ENCODE measurements around the gene PCYT2. TPM values are rescaled to one million over a fixed set of nuclear protein-coding genes. Genes with fewer than 3 reads are reported as not detected.

The PCYT2 gene
- total RNA-seq, 1 donor, result 67.0 TPM

- H3K27me3 ChIP-seq (ENCODE audit: insufficient read depth, low read length), result no peaks in the 10 kb centered on the region
- no peaks in the 10 kb centered on the region for H3K36me3 ChIP-seq (ENCODE audit: insufficient read depth, low read length)
- H3K4me3 ChIP-seq (ENCODE audit: insufficient read depth, low read length), result no peak overlapping the region
- H3K79me2 ChIP-seq (ENCODE audit: insufficient read depth, low read length), result no peaks in the 10 kb centered on the region
- TF ChIP-seq, protein P1, sequence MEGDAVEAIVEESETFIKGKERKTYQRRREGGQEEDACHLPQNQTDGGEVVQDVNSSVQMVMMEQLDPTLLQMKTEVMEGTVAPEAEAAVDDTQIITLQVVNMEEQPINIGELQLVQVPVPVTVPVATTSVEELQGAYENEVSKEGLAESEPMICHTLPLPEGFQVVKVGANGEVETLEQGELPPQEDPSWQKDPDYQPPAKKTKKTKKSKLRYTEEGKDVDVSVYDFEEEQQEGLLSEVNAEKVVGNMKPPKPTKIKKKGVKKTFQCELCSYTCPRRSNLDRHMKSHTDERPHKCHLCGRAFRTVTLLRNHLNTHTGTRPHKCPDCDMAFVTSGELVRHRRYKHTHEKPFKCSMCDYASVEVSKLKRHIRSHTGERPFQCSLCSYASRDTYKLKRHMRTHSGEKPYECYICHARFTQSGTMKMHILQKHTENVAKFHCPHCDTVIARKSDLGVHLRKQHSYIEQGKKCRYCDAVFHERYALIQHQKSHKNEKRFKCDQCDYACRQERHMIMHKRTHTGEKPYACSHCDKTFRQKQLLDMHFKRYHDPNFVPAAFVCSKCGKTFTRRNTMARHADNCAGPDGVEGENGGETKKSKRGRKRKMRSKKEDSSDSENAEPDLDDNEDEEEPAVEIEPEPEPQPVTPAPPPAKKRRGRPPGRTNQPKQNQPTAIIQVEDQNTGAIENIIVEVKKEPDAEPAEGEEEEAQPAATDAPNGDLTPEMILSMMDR (IDR thresholded peaks at IDR 0.05; ENCODE audit: extremely low read depth, low read depth, low read length), result no peak
- DNase-seq (ENCODE audit: insufficient read length, low spot score, missing footprints), result peak; percentile 48
- no peaks in the 10 kb centered on the region for H3K4me1 ChIP-seq (ENCODE audit: insufficient read depth, low read length)
- no peak overlapping the region for H3K4me2 ChIP-seq (ENCODE audit: insufficient read depth, low read length)
- H2AFZ ChIP-seq (ENCODE audit: low read length), result no peak overlapping the region
- H3K9me3 ChIP-seq (ENCODE audit: low read depth, low read length), result no peaks in the 10 kb centered on the region
- H3K27ac ChIP-seq (ENCODE audit: low read depth, low read length), result no peak overlapping the region
- no peaks in the 10 kb centered on the region for H4K20me1 ChIP-seq (ENCODE audit: insufficient read depth, low read length)
Measured at GRCh38 chr17:81952792-81953228, 41.6 kb upstream of the PCYT2 start.

GRCh38 chr17:81951785-81952684 lies 40.8 kb upstream of the PCYT2 start:
- TF ChIP-seq, protein P1 (IDR thresholded peaks at IDR 0.05; ENCODE audit: extremely low read depth, low read depth, low read length), result no peak
- no peaks in the 10 kb centered on the region for H3K27me3 ChIP-seq (ENCODE audit: insufficient read depth, low read length)
- H2AFZ ChIP-seq (ENCODE audit: low read length), result no peak overlapping the region
- H3K4me2 ChIP-seq (ENCODE audit: insufficient read depth, low read length), result no peak overlapping the region
- H3K4me1 ChIP-seq (ENCODE audit: insufficient read depth, low read length), result no peaks in the 10 kb centered on the region
- no peak overlapping the region for H3K27ac ChIP-seq (ENCODE audit: low read depth, low read length)
- no peaks in the 10 kb centered on the region for H4K20me1 ChIP-seq (ENCODE audit: insufficient read depth, low read length)
- no peak overlapping the region for H3K4me3 ChIP-seq (ENCODE audit: insufficient read depth, low read length)
- no peaks in the 10 kb centered on the region for H3K79me2 ChIP-seq (ENCODE audit: insufficient read depth, low read length)
- H3K9me3 ChIP-seq (ENCODE audit: low read depth, low read length), result no peaks in the 10 kb centered on the region
- DNase-seq (ENCODE audit: insufficient read length, low spot score, missing footprints), result no peak
- H3K36me3 ChIP-seq (ENCODE audit: insufficient read depth, low read length), result no peaks in the 10 kb centered on the region

DNA sequence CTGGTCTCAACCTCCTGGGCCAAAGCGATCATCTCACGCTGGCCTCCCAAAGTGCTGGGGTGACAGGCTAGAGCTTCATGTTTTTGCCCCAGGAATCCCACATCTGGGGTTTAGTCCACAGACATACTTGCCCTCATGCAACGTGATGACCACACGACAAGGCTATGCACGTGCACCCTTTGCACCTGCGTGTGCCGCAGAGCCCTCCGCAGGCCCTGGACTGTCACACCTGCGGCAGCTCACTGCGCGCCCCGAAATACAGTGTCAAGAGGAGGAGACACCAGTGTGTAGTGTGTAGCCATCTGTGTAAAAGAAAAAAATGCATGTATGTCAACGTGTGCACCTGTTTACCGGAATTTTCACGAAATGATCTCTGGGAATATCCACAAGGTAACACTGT lies 39.3 kb upstream of the PCYT2 start:
- Histone ChIP-seq H4K20me1 (ENCODE audit: insufficient read depth, low read length) (no peaks in the 10 kb centered on the region), H3K79me2 (ENCODE audit: insufficient read depth, low read length) (no peaks in the 10 kb centered on the region), H3K4me2 (ENCODE audit: insufficient read depth, low read length) (no peak overlapping the region), H3K4me3 (ENCODE audit: insufficient read depth, low read length) (no peak overlapping the region), H2AFZ (ENCODE audit: low read length) (no peak overlapping the region), H3K4me1 (ENCODE audit: insufficient read depth, low read length) (no peaks in the 10 kb centered on the region), H3K9me3 (ENCODE audit: low read depth, low read length) (no peaks in the 10 kb centered on the region), H3K36me3 (ENCODE audit: insufficient read depth, low read length) (no peaks in the 10 kb centered on the region), H3K27ac (ENCODE audit: low read depth, low read length) (no peak overlapping the region), H3K27me3 (ENCODE audit: insufficient read depth, low read length) (no peaks in the 10 kb centered on the region)
- TF ChIP-seq, protein P1 (IDR thresholded peaks at IDR 0.05; ENCODE audit: extremely low read depth, low read depth, low read length), result no peak
- no peak for DNase-seq (ENCODE audit: insufficient read length, low spot score, missing footprints)

DNA sequence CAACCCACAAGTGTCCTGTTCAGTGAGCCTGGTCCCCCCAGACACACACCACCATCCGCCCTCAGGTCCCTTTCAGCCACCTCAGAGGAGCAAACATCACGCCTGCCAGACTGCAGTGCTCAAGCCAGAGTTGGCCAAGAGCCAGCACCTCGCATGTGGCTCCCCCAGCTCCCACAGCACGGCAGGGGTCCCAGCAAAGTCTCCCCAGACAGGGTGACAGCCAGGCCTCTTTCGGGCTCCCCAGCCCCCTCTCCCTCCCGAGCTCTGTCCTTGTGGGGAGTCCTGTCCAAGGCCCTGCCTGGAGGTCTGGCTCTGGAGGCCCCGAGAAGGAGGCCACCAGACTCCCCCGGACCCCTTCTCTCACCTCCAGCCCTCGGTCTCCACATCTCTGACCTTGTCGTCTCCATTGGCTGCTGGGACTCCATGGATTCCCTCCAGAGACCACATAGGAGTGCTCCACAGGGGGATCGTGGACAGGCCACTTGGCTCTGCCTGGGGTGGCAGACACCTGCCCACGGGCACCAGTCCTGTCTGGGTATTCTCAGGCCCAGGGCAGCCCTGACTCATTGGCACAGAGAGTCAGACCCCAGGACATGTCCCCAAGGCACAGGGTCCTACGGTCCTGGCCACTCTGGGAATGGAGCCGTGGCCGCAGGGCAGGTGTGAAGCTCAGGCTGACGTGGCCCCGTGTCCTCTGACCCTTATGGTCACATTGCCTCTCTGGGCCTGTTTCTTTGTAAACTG lies 37.6 kb upstream of the PCYT2 start:
- Histone ChIP-seq H3K4me1 (ENCODE audit: insufficient read depth, low read length) (no peaks in the 10 kb centered on the region), H3K79me2 (ENCODE audit: insufficient read depth, low read length) (no peaks in the 10 kb centered on the region), H3K27ac (ENCODE audit: low read depth, low read length) (no peak overlapping the region), H4K20me1 (ENCODE audit: insufficient read depth, low read length) (no peaks in the 10 kb centered on the region), H3K4me3 (ENCODE audit: insufficient read depth, low read length) (no peak overlapping the region), H3K27me3 (ENCODE audit: insufficient read depth, low read length) (peaks cover 7% of the 10 kb centered on the region), H3K9me3 (ENCODE audit: low read depth, low read length) (no peaks in the 10 kb centered on the region), H3K36me3 (ENCODE audit: insufficient read depth, low read length) (no peaks in the 10 kb centered on the region), H3K4me2 (ENCODE audit: insufficient read depth, low read length) (no peak overlapping the region), H2AFZ (ENCODE audit: low read length) (no peak overlapping the region)
- DNase-seq (ENCODE audit: insufficient read length, low spot score, missing footprints), result no peak
- TF ChIP-seq, protein P1 (IDR thresholded peaks at IDR 0.05; ENCODE audit: extremely low read depth, low read depth, low read length), result no peak

All from osteoblast (primary cell).